ENCODE measurements around the gene CACNA1A.
"Not testable (repeated sequence)": the region's sequence is repeated elsewhere in the genome, so short reads cannot be mapped to it uniquely, and the experiment has no call there.

GRCh38 chr19:13184926-13185325 lies 321.4 kb downstream of the CACNA1A start:
- not testable (repeated sequence) for TF ChIP-seq ZNF384, FOXK2 (IDR thresholded peaks at IDR 0.05)
